ENCODE data around the gene HIVEP3. TPM values are rescaled to one million over a fixed set of nuclear protein-coding genes. Genes with fewer than 3 reads are reported as not detected.

Gene HIVEP3
- total RNA-seq, 4 donors from 2014 or later, result 3.2 to 11.0 (median 4.2) TPM

- WGBS, 2 donors, result 86 to 100% methylated on average over 2 to 4 of the region's 4 CpGs
- H3K9me3 ChIP-seq, result no peaks in the 10 kb centered on the region
- no peak overlapping the region for H3K4me3 ChIP-seq
- H3K4me1 ChIP-seq, result no peaks in the 10 kb centered on the region
- no peak for DNase-seq
- TF ChIP-seq CTCF (IDR thresholded peaks at IDR 0.05), result no peak
- no peak for TF ChIP-seq POLR2A (IDR thresholded peaks at IDR 0.05)
- no peaks in the 10 kb centered on the region for H3K36me3 ChIP-seq
- no peak overlapping the region for H3K27ac ChIP-seq
- intact Hi-C loops (cut with DNase I), result no loop called here
- no peaks in the 10 kb centered on the region for H3K27me3 ChIP-seq
Measured at GRCh38 chr1:41704196-41704595, 214.5 kb downstream of the HIVEP3 start.

- no peak overlapping the region for H3K27ac ChIP-seq
- TF ChIP-seq POLR2A (IDR thresholded peaks at IDR 0.05), result no peak
- no peaks in the 10 kb centered on the region for H3K27me3 ChIP-seq
- 78 to 82% methylated on average over 3 to 4 of the region's 4 CpGs for WGBS, 2 donors
- H3K4me3 ChIP-seq, result no peak overlapping the region
- intact Hi-C loops (cut with DNase I), result no loop called here
- no peaks in the 10 kb centered on the region for H3K4me1 ChIP-seq
- no peaks in the 10 kb centered on the region for H3K9me3 ChIP-seq
- DNase-seq, result no peak
- H3K36me3 ChIP-seq, result no peaks in the 10 kb centered on the region
Measured at GRCh38 chr1:41702771-41703170, 216.0 kb downstream of the HIVEP3 start.

- Histone ChIP-seq H3K9me3 (no peaks in the 10 kb centered on the region), H3K27me3 (no peaks in the 10 kb centered on the region), H3K27ac (no peak overlapping the region), H3K4me1 (no peaks in the 10 kb centered on the region), H3K36me3 (no peaks in the 10 kb centered on the region), H3K4me3 (no peak overlapping the region)
- DNase-seq, result no peak
- intact Hi-C loops (cut with DNase I), result no loop called here
- WGBS, 2 donors, result 86 to 90% methylated on average over 4 of the region's 6 CpGs
- TF ChIP-seq POLR2A (IDR thresholded peaks at IDR 0.05) (no peak), CTCF (IDR thresholded peaks at IDR 0.05) (no peak)
Measured at GRCh38 chr1:41700986-41701535, 217.7 kb downstream of the HIVEP3 start.

GRCh38 chr1:41700581-41700980, 218.1 kb downstream of the HIVEP3 start:
- H3K27me3 ChIP-seq, result no peaks in the 10 kb centered on the region
- no peak for DNase-seq
- peaks cover 0 to 1% (median 0%) of the 10 kb centered on the region in 3 donors for H3K4me1 ChIP-seq
- TF ChIP-seq CTCF (IDR thresholded peaks at IDR 0.05) (no peak), POLR2A (IDR thresholded peaks at IDR 0.05) (no peak)
- H3K36me3 ChIP-seq, result no peaks in the 10 kb centered on the region
- H3K27ac ChIP-seq, result no peak overlapping the region
- no peaks in the 10 kb centered on the region for H3K9me3 ChIP-seq
- H3K4me3 ChIP-seq, result no peak overlapping the region
- 83 to 97% methylated on average over 2 to 5 of the region's 5 CpGs for WGBS, 2 donors
- intact Hi-C loops (cut with DNase I), result no loop called here

- no peak for TF ChIP-seq CTCF (IDR thresholded peaks at IDR 0.05)
- no peak for DNase-seq
- WGBS, 2 donors, result 95 to 96% methylated on average over 5 to 6 of the region's 6 CpGs
- no peaks in the 10 kb centered on the region for H3K9me3 ChIP-seq
- intact Hi-C loops (cut with DNase I), result no loop called here
- H3K27me3 ChIP-seq, result no peaks in the 10 kb centered on the region
- peaks cover 6 to 9% (median 7%) of the 10 kb centered on the region in 3 donors for H3K4me1 ChIP-seq
- no peaks in the 10 kb centered on the region for H3K36me3 ChIP-seq
- H3K4me3 ChIP-seq, result no peak overlapping the region
- H3K27ac ChIP-seq, result no peak overlapping the region
Measured at GRCh38 chr1:41699861-41700248, 218.9 kb downstream of the HIVEP3 start.

Measured in esophagus squamous epithelium (tissue), 5 donors.